ENCODE results near the gene CWC22.

Gene CWC22

DNA sequence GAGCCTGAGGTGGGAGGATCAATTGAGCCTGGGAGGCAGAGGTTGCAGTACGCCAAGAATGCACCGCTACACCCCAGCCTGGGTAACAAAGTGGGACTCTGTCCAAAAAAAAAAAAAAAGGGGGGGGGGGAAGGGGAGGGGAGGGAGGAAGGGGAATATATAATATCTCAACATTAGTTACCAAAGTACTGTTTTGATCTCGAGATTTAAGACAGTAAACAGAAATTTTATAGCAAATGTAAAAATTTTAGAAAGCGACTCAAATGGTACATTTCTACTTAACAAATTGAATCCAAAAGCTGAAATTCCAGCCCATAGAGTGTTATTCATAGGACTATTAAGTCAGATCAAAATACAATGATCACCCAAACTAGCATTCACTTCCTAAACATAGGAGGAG lies 60.8 kb downstream of the CWC22 start:
- no peak overlapping the region for H3K9ac ChIP-seq (ENCODE audit: low read depth, low read length)
- H3K27me3 ChIP-seq (ENCODE audit: insufficient read depth, low read length, poor library complexity) = no peaks in the 10 kb centered on the region
- H3K4me1 ChIP-seq (ENCODE audit: insufficient read depth, low read length) = no peaks in the 10 kb centered on the region
- H3K9me3 ChIP-seq (ENCODE audit: insufficient read depth, low read length, severe bottlenecking) = no peaks in the 10 kb centered on the region
- no peak for TF ChIP-seq EZH2 (IDR thresholded peaks at IDR 0.05; ENCODE audit: borderline replicate concordance, low read depth, low read length, severe bottlenecking)
- TF ChIP-seq, protein P1, sequence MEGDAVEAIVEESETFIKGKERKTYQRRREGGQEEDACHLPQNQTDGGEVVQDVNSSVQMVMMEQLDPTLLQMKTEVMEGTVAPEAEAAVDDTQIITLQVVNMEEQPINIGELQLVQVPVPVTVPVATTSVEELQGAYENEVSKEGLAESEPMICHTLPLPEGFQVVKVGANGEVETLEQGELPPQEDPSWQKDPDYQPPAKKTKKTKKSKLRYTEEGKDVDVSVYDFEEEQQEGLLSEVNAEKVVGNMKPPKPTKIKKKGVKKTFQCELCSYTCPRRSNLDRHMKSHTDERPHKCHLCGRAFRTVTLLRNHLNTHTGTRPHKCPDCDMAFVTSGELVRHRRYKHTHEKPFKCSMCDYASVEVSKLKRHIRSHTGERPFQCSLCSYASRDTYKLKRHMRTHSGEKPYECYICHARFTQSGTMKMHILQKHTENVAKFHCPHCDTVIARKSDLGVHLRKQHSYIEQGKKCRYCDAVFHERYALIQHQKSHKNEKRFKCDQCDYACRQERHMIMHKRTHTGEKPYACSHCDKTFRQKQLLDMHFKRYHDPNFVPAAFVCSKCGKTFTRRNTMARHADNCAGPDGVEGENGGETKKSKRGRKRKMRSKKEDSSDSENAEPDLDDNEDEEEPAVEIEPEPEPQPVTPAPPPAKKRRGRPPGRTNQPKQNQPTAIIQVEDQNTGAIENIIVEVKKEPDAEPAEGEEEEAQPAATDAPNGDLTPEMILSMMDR (IDR thresholded peaks at IDR 0.05; ENCODE audit: borderline replicate concordance, extremely low read depth, low read length, poor library complexity, severe bottlenecking) = no peak
- H4K20me1 ChIP-seq (ENCODE audit: insufficient read depth, low read length) = no peaks in the 10 kb centered on the region
- DNase-seq (no peak), ATAC-seq (ENCODE audit: insufficient read depth, low read depth) (no peak)
- no peaks in the 10 kb centered on the region for H3K79me2 ChIP-seq (ENCODE audit: insufficient read depth, low read length)
- H3K4me2 ChIP-seq (ENCODE audit: insufficient read depth, low read length) = no peak overlapping the region
- H3K4me3 ChIP-seq (ENCODE audit: low read depth in 1 of 2, low read length in 2 of 2) = no peak overlapping the region
- H2AFZ ChIP-seq (ENCODE audit: low read depth, low read length) = no peak overlapping the region
- H3K27ac ChIP-seq (ENCODE audit: low read length) = no peak overlapping the region
- peaks cover 65% of the 10 kb centered on the region for H3K36me3 ChIP-seq (ENCODE audit: insufficient read depth, low read length)

DNA sequence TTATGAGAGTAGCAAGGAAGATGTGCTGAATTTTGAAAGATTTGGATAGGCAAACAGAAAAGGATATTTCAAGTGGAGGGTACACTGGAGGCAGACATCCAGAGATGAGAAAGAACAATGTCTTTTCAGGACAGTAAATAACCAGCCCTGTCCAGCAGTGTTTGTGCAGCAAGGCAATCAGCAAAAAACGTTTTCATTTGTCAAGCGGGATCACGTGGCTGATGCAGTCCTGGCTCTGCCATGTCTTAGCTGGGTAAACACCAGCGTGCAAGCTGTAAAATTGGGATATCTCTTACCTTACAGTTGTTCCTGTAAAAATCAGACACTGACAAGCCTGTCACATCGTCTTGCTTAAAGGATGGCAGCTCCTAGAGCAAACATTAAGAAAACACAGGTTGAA lies 67.8 kb downstream of the CWC22 start:
- TF ChIP-seq EZH2 (IDR thresholded peaks at IDR 0.05; ENCODE audit: borderline replicate concordance, low read depth, low read length, severe bottlenecking) = no peak
- TF ChIP-seq, protein P1 (IDR thresholded peaks at IDR 0.05; ENCODE audit: borderline replicate concordance, extremely low read depth, low read length, poor library complexity, severe bottlenecking) = no peak
- no peak overlapping the region for H3K9ac ChIP-seq (ENCODE audit: low read depth, low read length)
- H3K79me2 ChIP-seq (ENCODE audit: insufficient read depth, low read length) = no peaks in the 10 kb centered on the region
- H2AFZ ChIP-seq (ENCODE audit: low read depth, low read length) = no peak overlapping the region
- H3K9me3 ChIP-seq (ENCODE audit: insufficient read depth, low read length, severe bottlenecking) = no peaks in the 10 kb centered on the region
- H3K4me2 ChIP-seq (ENCODE audit: insufficient read depth, low read length) = no peak overlapping the region
- H4K20me1 ChIP-seq (ENCODE audit: insufficient read depth, low read length) = no peaks in the 10 kb centered on the region
- no peak overlapping the region for H3K4me3 ChIP-seq (ENCODE audit: low read depth in 1 of 2, low read length in 2 of 2)
- H3K4me1 ChIP-seq (ENCODE audit: insufficient read depth, low read length) = no peaks in the 10 kb centered on the region
- H3K27me3 ChIP-seq (ENCODE audit: insufficient read depth, low read length, poor library complexity) = no peaks in the 10 kb centered on the region
- H3K27ac ChIP-seq (ENCODE audit: low read length) = no peak overlapping the region
- 0 out of 2 replicates have a peak, but pooled peaks cover 1% of the 10 kb centered on the region for H3K36me3 ChIP-seq (ENCODE audit: insufficient read depth, low read length)
- DNase-seq (no peak), ATAC-seq (ENCODE audit: insufficient read depth, low read depth) (no peak)

DNA sequence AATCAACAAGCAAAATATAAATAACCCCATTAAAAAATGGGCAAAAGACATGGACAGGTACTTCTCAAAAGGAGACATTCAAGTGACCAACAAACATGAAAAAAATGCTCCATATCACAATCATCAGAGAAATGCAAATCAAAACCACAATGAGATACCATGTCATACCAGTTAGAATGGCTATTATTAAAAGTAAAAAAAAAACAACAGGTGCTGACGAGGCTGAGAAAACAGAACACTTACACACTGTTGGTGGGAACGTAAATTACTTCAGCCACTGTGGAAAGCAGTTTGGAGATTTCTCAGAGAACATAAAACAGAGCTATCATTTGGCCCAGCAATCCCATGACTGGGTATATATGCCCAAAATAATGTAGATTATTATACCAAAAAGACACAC lies 69.1 kb downstream of the CWC22 start:
- Histone ChIP-seq H3K27me3 (ENCODE audit: insufficient read depth, low read length, poor library complexity) (no peaks in the 10 kb centered on the region), H3K9ac (ENCODE audit: low read depth, low read length) (no peak overlapping the region), H4K20me1 (ENCODE audit: insufficient read depth, low read length) (no peaks in the 10 kb centered on the region), H3K36me3 (ENCODE audit: insufficient read depth, low read length) (no peaks in the 10 kb centered on the region), H3K27ac (ENCODE audit: low read length) (no peak overlapping the region), H3K4me2 (ENCODE audit: insufficient read depth, low read length) (no peak overlapping the region), H2AFZ (ENCODE audit: low read depth, low read length) (no peak overlapping the region), H3K79me2 (ENCODE audit: insufficient read depth, low read length) (no peaks in the 10 kb centered on the region), H3K4me3 (ENCODE audit: low read depth in 1 of 2, low read length in 2 of 2) (no peak overlapping the region), H3K4me1 (ENCODE audit: insufficient read depth, low read length) (no peaks in the 10 kb centered on the region), H3K9me3 (ENCODE audit: insufficient read depth, low read length, severe bottlenecking) (no peaks in the 10 kb centered on the region)
- ATAC-seq (ENCODE audit: insufficient read depth, low read depth) (no peak), DNase-seq (no peak)
- TF ChIP-seq, protein P1 (IDR thresholded peaks at IDR 0.05; ENCODE audit: borderline replicate concordance, extremely low read depth, low read length, poor library complexity, severe bottlenecking) = no peak
- TF ChIP-seq EZH2 (IDR thresholded peaks at IDR 0.05; ENCODE audit: borderline replicate concordance, low read depth, low read length, severe bottlenecking) = no peak

DNA sequence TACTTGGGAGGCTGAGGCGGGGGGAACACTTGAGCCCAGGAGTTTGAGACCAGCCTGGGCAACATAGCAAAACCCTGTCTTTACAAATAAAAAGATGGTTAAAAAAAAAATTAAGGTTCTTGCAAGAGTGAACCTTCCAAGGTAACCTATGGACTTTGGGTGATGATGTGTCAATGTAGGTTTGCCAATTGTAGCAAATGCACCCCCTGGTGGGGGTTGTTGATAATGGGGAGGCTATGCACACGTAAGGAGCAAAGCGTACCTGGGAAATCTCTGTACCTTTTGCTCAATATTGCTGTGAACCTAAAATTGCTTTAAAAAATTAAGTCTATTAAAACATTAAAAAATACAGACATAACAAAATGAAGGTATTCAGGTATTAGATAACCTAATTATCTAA lies 70.4 kb downstream of the CWC22 start:
- no peak overlapping the region for H3K9ac ChIP-seq (ENCODE audit: low read depth, low read length)
- H3K27me3 ChIP-seq (ENCODE audit: insufficient read depth, low read length, poor library complexity) = no peaks in the 10 kb centered on the region
- TF ChIP-seq EZH2 (IDR thresholded peaks at IDR 0.05; ENCODE audit: borderline replicate concordance, low read depth, low read length, severe bottlenecking) = no peak
- TF ChIP-seq, protein P1 (IDR thresholded peaks at IDR 0.05; ENCODE audit: borderline replicate concordance, extremely low read depth, low read length, poor library complexity, severe bottlenecking) = peak; percentile 58
- H2AFZ ChIP-seq (ENCODE audit: low read depth, low read length) = no peak overlapping the region
- DNase-seq = peak; percentile 40
- H3K4me1 ChIP-seq (ENCODE audit: insufficient read depth, low read length) = no peaks in the 10 kb centered on the region
- no peak overlapping the region for H3K4me3 ChIP-seq (ENCODE audit: low read depth in 1 of 2, low read length in 2 of 2)
- H4K20me1 ChIP-seq (ENCODE audit: insufficient read depth, low read length) = no peaks in the 10 kb centered on the region
- H3K27ac ChIP-seq (ENCODE audit: low read length) = no peak overlapping the region
- no peaks in the 10 kb centered on the region for H3K79me2 ChIP-seq (ENCODE audit: insufficient read depth, low read length)
- H3K9me3 ChIP-seq (ENCODE audit: insufficient read depth, low read length, severe bottlenecking) = no peaks in the 10 kb centered on the region
- no peak overlapping the region for H3K4me2 ChIP-seq (ENCODE audit: insufficient read depth, low read length)
- H3K36me3 ChIP-seq (ENCODE audit: insufficient read depth, low read length) = no peaks in the 10 kb centered on the region
- ATAC-seq (ENCODE audit: insufficient read depth, low read depth) = peak; percentile 68

Measured in DND-41 (cell line).